ENCODE measurements around the gene GDPD5. TPM values are rescaled to one million over a fixed set of nuclear protein-coding genes. Genes with fewer than 3 reads are reported as not detected.

GDPD5 gene
- total and polyA plus RNA-seq, 10 of the 15 experiments (the other 5 are each of a cell fraction or from before 2014, with no cell fraction given) = 0.10 to 30.0 (median 6.7) TPM

DNA sequence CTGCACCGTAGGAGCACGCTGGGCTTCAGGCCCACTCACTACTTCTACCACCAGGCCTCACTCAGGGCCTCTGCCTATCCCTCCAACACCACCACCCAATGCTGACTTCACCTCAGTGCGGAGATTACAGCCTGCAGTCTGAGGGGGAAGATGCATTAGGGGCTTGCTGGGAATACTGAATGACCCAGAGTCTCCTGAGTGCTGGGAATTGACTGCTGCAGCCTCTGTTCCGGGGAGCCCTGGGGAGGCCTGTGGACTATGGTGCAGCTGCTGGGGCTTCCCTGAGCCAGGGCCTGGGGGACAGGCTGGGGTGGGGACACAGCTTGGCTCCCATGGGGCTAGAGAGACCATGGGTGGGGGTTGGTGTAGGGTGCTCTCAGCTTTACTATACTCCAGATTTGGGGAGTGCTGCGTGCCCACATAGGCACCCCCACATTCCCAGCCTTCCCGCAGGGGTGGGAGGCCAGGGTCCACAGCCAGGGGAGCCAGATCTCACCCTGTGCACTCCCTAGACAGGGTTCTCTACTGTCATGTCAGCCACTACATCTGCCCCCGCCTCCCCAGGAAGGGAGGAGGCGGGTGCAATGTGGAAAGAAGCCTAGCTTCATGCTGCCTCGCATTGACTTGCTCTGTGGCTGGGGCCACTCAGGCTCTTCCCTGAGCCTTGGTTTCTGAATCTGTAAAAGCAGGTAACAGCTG lies 44.4 kb downstream of the GDPD5 start:
- Histone ChIP-seq H3K36me3 (ENCODE audit: control insufficient read depth in 2 of 2, insufficient read depth in 2 of 2, low read length in 1 of 2) (no peaks in the 10 kb centered on the region), H3K9me3 (replicated peaks; ENCODE audit: control insufficient read depth, insufficient read depth, low read length) (no peaks in the 10 kb centered on the region), H3K27me3 (replicated peaks in 1 of 2; ENCODE audit: control insufficient read depth in 2 of 2, insufficient read depth in 2 of 2, low read length in 1 of 2) (no peaks in the 10 kb centered on the region), H3K27ac (ENCODE audit: control insufficient read depth, insufficient read depth) (no peak overlapping the region), H3K4me2 (ENCODE audit: control insufficient read depth, insufficient read depth) (no peak overlapping the region), H3K79me2 (ENCODE audit: control insufficient read depth, insufficient read depth, low read length) (no peaks in the 10 kb centered on the region), H3K4me1 (ENCODE audit: control insufficient read depth, insufficient read depth, low read length) (peaks cover 10% of the 10 kb centered on the region), H3K4me3 (no peak overlapping the region), H3K9ac (ENCODE audit: control insufficient read depth, insufficient read depth, low read length) (no peak overlapping the region), H2AFZ (ENCODE audit: control insufficient read depth, low read depth, low read length) (no peak overlapping the region), H4K20me1 (ENCODE audit: control insufficient read depth, insufficient read depth) (no peaks in the 10 kb centered on the region)
- ChIA-PET RAD21 (ENCODE audit: unreplicated experiment) (no interaction called here), CTCF (interaction anchor here (1.3 kb wide), 1 partner anchor 42 kb away, joined by 3 read pairs; no protein-coding TSS in a partner anchor), SMC1A (ENCODE audit: uncharacterized antibody, unreplicated experiment) (no interaction called here), POLR2A (no interaction called here)
- DNase-seq (ENCODE audit: low read depth, low spot score) (no peak), FAIRE-seq (no peak), ATAC-seq (no peak)
- WGBS (ENCODE audit: insufficient coverage, insufficient replicate concordance, low lambda C conversion rate, missing lambda C conversion rate) = 53% methylated on average over 9 of the region's 9 CpGs
- TF ChIP-seq, protein P1, sequence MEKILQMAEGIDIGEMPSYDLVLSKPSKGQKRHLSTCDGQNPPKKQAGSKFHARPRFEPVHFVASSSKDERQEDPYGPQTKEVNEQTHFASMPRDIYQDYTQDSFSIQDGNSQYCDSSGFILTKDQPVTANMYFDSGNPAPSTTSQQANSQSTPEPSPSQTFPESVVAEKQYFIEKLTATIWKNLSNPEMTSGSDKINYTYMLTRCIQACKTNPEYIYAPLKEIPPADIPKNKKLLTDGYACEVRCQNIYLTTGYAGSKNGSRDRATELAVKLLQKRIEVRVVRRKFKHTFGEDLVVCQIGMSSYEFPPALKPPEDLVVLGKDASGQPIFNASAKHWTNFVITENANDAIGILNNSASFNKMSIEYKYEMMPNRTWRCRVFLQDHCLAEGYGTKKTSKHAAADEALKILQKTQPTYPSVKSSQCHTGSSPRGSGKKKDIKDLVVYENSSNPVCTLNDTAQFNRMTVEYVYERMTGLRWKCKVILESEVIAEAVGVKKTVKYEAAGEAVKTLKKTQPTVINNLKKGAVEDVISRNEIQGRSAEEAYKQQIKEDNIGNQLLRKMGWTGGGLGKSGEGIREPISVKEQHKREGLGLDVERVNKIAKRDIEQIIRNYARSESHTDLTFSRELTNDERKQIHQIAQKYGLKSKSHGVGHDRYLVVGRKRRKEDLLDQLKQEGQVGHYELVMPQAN (conservative IDR thresholded peaks at IDR 0.05) = no peak
- no peak for TF ChIP-seq POLR2A (IDR thresholded peaks at IDR 0.05; ENCODE audit: low read depth, low read length)
- TF ChIP-seq, protein P2, sequence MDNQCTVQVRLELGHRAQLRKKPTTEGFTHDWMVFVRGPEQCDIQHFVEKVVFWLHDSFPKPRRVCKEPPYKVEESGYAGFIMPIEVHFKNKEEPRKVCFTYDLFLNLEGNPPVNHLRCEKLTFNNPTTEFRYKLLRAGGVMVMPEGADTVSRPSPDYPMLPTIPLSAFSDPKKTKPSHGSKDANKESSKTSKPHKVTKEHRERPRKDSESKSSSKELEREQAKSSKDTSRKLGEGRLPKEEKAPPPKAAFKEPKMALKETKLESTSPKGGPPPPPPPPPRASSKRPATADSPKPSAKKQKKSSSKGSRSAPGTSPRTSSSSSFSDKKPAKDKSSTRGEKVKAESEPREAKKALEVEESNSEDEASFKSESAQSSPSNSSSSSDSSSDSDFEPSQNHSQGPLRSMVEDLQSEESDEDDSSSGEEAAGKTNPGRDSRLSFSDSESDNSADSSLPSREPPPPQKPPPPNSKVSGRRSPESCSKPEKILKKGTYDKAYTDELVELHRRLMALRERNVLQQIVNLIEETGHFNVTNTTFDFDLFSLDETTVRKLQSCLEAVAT (IDR thresholded peaks at IDR 0.05) = no peak
- TF ChIP-seq PAX8 (IDR thresholded peaks at IDR 0.05) = no peak
- no peak for TF ChIP-seq KLF5 (IDR thresholded peaks at IDR 0.05; ENCODE audit: partially characterized antibody)
- no peak for TF ChIP-seq ZSCAN29 (IDR thresholded peaks at IDR 0.05)
- TF ChIP-seq TAF1 (IDR thresholded peaks at IDR 0.05; ENCODE audit: borderline replicate concordance, low read depth, low read length) = no peak
- TF ChIP-seq RAD21 (IDR thresholded peaks at IDR 0.05; ENCODE audit: insufficient read depth, low read depth, low read length) = no peak
- TF ChIP-seq ZZZ3 (IDR thresholded peaks at IDR 0.05; ENCODE audit: control insufficient read depth, insufficient read length, low read depth) = no peak
- TF ChIP-seq TARDBP (IDR thresholded peaks at IDR 0.05; ENCODE audit: borderline replicate concordance) = no peak
- no peak for TF ChIP-seq ATF7 (IDR thresholded peaks at IDR 0.05; ENCODE audit: low read depth)
- TF ChIP-seq BMI1 (IDR thresholded peaks at IDR 0.05; ENCODE audit: borderline replicate concordance) = no peak
- TF ChIP-seq RCOR1 (conservative IDR thresholded peaks at IDR 0.05; ENCODE audit: low read depth, low read length) = no peak
- TF ChIP-seq STAT1 (conservative IDR thresholded peaks at IDR 0.05) = no peak
- in situ Hi-C loops (cut with MboI) = no loop called here
- no TSS peak for BruUV-seq (replicated peaks)
- intact Hi-C loops (cut with micrococcal nuclease; ENCODE audit: unreplicated experiment) = no loop called here
